ENCODE data around the gene CSRNP3. TPM values are rescaled to one million over a fixed set of nuclear protein-coding genes. Genes with fewer than 3 reads are reported as not detected.

Gene CSRNP3
- total and polyA plus RNA-seq, 2 donors (not counting 3 experiments of a cell fraction or from before 2014, with no cell fraction given): not detected

- ChIA-PET CTCF (no interaction called here), POLR2A (no interaction called here)
- no peaks in the 10 kb centered on the region for H3K79me2 ChIP-seq (ENCODE audit: control insufficient read depth, insufficient read depth, low read length)
- no peaks in the 10 kb centered on the region for H3K9me1 ChIP-seq (replicated peaks; ENCODE audit: control insufficient read depth, extremely low read depth, insufficient read depth, low read length)
- TF ChIP-seq JUN (IDR thresholded peaks at IDR 0.05; ENCODE audit: borderline replicate concordance, insufficient read depth, insufficient read length, low read depth) (no peak), MAX (IDR thresholded peaks at IDR 0.05; ENCODE audit: insufficient read depth, insufficient read length) (no peak), CTCF (IDR thresholded peaks at IDR 0.05; ENCODE audit: extremely low read depth in 1 of 2, insufficient read depth in 1 of 2, low read depth in 1 of 2, low read length in 2 of 2) (no peak), EZH2 (IDR thresholded peaks at IDR 0.05; ENCODE audit: borderline replicate concordance, low read depth, low read length, severe bottlenecking) (no peak), MYC (IDR thresholded peaks at IDR 0.05; ENCODE audit: low read depth, low read length) (no peak), POLR2A (IDR thresholded peaks at IDR 0.05; ENCODE audit: low read depth, low read length) (no peak), GATA2 (IDR thresholded peaks at IDR 0.05; ENCODE audit: insufficient read depth, insufficient read length, low read depth, low read length) (no peak), FOS (IDR thresholded peaks at IDR 0.05; ENCODE audit: borderline replicate concordance, insufficient read depth, low read length) (no peak), POLR2AphosphoS5 (IDR thresholded peaks at IDR 0.05; ENCODE audit: insufficient read depth, low read depth, low read length) (no peak)
- H3K4me1 ChIP-seq (ENCODE audit: control insufficient read depth, extremely low read depth, insufficient read depth, low read length): no peaks in the 10 kb centered on the region
- no peaks in the 10 kb centered on the region for H4K20me1 ChIP-seq (replicated peaks; ENCODE audit: control insufficient read depth, extremely low read depth, insufficient read depth, low read length)
- FAIRE-seq (no peak), DNase-seq (ENCODE audit: low read depth, low spot score) (no peak)
- intact Hi-C loops (cut with micrococcal nuclease) (no loop called here), dilution Hi-C loops (cut with MboI; ENCODE audit: extremely low pct_ligation_motif_present, low sequenced_read_pairs) (no loop called here)
- no peak overlapping the region for H3K4me2 ChIP-seq (ENCODE audit: insufficient read depth, low read length)
- no peak overlapping the region for H3K9ac ChIP-seq (replicated peaks; ENCODE audit: extremely low read depth, insufficient read depth, low read length)
- no peaks in the 10 kb centered on the region for H3K36me3 ChIP-seq (ENCODE audit: control insufficient read depth in 2 of 2, extremely low read depth in 1 of 2, insufficient read depth in 2 of 2, low read length in 2 of 2)
- no TSS peak for BruUV-seq (replicated peaks)
- no peaks in the 10 kb centered on the region for H3K9me3 ChIP-seq (replicated peaks; ENCODE audit: control insufficient read depth, insufficient read depth, low read length)
- no peak overlapping the region for H3K27ac ChIP-seq (ENCODE audit: insufficient read depth, low read depth, low read length)
- no peak overlapping the region for H2AFZ ChIP-seq (ENCODE audit: low read depth, low read length)
- no peak overlapping the region for H3K4me3 ChIP-seq (replicated peaks in 1 of 3; ENCODE audit: insufficient read depth in 1 of 3, low read depth in 1 of 3, low read length in 3 of 3)
- H3K27me3 ChIP-seq (ENCODE audit: control insufficient read depth in 2 of 2, insufficient read depth in 2 of 2, low read length in 2 of 2): peaks cover 0 to 2% of the 10 kb centered on the region in 2 experiments
These were observed 2.0 kb downstream of the CSRNP3 start for GRCh38 chr2:165471349-165471950.
